Measurements from ENCODE around the gene C1orf159.

The C1orf159 gene

GRCh38 chr1:1132956-1133750 is 17.3 kb upstream of the C1orf159 start:
- Histone ChIP-seq H3K27me3 (peaks cover 37% of the 10 kb centered on the region), H3K4me1 (ENCODE audit: control insufficient read depth in 1 of 2, insufficient read depth in 1 of 2, low read depth in 1 of 2, low read length in 1 of 2) (no peaks in the 10 kb centered on the region), H3K27ac (no peak overlapping the region), H3K36me3 (no peaks in the 10 kb centered on the region), H3K9me3 (no peaks in the 10 kb centered on the region), H3K4me3 (ENCODE audit: low read depth in 1 of 2, low read length in 1 of 2) (no peak overlapping the region)
- TF ChIP-seq, protein P1, sequence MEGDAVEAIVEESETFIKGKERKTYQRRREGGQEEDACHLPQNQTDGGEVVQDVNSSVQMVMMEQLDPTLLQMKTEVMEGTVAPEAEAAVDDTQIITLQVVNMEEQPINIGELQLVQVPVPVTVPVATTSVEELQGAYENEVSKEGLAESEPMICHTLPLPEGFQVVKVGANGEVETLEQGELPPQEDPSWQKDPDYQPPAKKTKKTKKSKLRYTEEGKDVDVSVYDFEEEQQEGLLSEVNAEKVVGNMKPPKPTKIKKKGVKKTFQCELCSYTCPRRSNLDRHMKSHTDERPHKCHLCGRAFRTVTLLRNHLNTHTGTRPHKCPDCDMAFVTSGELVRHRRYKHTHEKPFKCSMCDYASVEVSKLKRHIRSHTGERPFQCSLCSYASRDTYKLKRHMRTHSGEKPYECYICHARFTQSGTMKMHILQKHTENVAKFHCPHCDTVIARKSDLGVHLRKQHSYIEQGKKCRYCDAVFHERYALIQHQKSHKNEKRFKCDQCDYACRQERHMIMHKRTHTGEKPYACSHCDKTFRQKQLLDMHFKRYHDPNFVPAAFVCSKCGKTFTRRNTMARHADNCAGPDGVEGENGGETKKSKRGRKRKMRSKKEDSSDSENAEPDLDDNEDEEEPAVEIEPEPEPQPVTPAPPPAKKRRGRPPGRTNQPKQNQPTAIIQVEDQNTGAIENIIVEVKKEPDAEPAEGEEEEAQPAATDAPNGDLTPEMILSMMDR (IDR thresholded peaks at IDR 0.05), result no peak

DNA sequence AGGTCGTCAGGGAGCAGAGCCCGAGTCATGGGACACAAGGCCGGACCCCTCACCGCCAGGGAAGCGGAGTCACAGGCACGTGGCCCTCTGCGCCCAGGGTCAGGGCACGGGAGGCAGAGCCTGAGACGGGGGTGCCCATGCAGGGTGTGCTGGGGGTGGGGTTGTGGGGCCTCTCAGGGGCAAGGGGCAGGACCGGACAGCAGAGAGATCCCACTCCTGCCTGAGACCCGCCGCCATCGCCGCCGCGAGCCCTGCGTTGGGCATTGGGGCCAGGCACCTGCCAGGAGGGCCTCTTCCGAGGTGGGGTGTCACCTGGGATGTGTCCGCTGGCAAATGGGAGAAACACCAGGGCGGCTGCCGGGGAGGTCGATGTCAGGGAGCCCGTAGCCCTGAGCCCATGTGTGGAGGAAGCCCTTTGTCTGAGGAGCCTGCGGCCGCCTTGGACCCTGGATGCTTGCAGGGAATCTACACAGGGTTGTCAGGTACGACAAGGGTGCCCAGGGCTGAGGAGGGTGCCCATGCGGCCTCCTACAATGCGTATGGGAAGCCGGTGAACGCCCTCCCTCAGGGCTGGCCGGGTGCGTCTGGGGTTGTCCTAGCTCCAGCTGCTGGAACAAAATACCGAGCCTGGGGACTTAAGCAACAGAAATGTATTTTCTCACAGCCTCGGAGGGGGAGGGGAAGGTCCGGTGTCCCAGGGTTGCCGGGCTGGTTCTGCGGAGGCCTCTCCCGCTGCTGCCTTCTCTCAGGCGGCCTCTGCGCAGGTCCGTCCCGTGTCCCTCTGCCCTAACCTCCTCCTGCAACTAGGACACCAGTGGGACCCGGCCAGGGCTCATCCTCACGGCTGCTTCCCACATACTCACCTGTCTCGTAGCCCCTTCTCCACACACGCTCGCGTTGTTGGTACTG is 16.4 kb upstream of the C1orf159 start:
- Histone ChIP-seq H3K27me3 (peaks cover 28% of the 10 kb centered on the region), H3K4me3 (ENCODE audit: low read depth in 1 of 2, low read length in 1 of 2) (no peak overlapping the region), H3K27ac (no peak overlapping the region), H3K4me1 (ENCODE audit: control insufficient read depth in 1 of 2, insufficient read depth in 1 of 2, low read depth in 1 of 2, low read length in 1 of 2) (no peaks in the 10 kb centered on the region), H3K36me3 (no peaks in the 10 kb centered on the region), H3K9me3 (no peaks in the 10 kb centered on the region)
- TF ChIP-seq, protein P1 (IDR thresholded peaks at IDR 0.05), result no peak

DNA sequence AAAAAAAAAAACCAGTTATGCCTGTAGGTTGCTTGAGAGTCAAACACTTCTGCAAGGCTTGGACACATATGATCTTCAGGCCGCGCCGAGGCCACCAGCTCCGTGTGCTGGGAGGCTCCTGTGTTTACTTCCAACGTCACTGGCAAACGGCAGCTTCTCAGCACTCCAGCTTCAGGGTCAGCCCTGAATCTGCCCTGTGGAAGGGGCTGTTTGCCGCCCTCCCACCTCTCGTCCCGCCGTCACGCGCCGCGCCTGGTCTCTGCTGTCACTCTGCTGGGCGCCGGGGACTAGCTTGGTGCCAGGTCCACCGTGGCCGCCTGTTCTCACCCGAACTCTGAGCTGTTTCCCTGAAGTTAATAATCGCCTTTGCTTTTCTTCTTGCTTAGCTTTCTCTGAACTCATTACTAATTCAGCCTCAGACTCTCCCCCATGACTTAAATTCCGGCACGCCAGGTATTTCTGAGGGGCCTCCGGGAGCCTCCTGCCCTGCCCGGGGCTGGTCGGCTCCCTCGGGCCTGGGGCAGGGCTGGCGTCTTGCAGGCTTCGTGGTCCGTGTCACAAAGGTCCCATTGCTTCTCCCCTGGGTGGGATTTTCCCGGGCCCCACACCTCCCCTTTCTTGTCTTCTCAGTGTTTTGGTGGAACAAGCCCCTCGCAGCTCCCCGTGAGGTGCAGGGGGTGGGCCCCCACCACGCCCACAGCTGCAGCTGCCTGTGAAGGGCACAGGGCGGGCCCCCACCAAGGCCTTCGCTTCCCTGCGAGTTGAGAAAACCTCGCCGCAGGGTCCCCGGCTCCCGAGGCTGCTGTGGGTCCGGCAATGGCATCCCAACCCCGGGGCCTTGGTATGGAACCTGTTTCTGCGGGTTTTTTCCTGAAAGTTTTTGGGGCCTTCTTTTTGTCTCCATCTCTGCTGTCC is 14.6 kb upstream of the C1orf159 start:
- Histone ChIP-seq H3K27me3 (peaks cover 10% of the 10 kb centered on the region), H3K4me1 (ENCODE audit: control insufficient read depth in 1 of 2, insufficient read depth in 1 of 2, low read depth in 1 of 2, low read length in 1 of 2) (no peaks in the 10 kb centered on the region), H3K27ac (no peak overlapping the region), H3K9me3 (no peaks in the 10 kb centered on the region), H3K4me3 (ENCODE audit: low read depth in 1 of 2, low read length in 1 of 2) (no peak overlapping the region), H3K36me3 (no peaks in the 10 kb centered on the region)
- TF ChIP-seq, protein P1 (IDR thresholded peaks at IDR 0.05), result no peak

DNA sequence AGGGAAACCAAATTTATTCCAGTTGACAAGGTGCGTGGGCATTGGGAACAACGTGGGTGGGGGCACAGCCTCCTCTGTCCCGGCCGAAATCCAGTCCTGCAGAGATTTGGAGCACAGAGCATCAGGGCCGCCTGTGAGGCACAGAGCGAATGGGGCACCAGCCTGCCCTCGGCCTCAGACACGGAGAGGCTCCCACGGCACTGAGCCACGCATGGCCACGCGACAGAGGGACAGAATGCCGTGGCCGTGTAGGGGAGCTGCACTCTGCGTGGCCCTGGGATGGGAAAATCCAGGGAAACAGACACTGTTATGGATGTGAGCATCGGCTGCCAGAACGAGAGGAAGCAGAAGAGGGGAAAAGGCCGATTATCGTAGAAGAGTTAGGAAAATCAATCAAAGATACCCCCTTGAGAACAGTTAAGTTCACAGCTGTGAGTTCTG is 13.5 kb upstream of the C1orf159 start:
- no peak overlapping the region for H3K4me3 ChIP-seq (ENCODE audit: low read depth in 1 of 2, low read length in 1 of 2)

More for the DNA sequence above, 13.5 kb upstream of the C1orf159 start:
- no peaks in the 10 kb centered on the region for H3K36me3 ChIP-seq
- no peaks in the 10 kb centered on the region for H3K4me1 ChIP-seq (ENCODE audit: control insufficient read depth in 1 of 2, insufficient read depth in 1 of 2, low read depth in 1 of 2, low read length in 1 of 2)
- TF ChIP-seq, protein P1 (IDR thresholded peaks at IDR 0.05), result no peak
- peaks cover under 1% of the 10 kb centered on the region for H3K27me3 ChIP-seq
- no peak overlapping the region for H3K27ac ChIP-seq
- no peaks in the 10 kb centered on the region for H3K9me3 ChIP-seq

All from neutrophil (primary cell).